ENCODE data around the gene ATRIP.

DNA sequence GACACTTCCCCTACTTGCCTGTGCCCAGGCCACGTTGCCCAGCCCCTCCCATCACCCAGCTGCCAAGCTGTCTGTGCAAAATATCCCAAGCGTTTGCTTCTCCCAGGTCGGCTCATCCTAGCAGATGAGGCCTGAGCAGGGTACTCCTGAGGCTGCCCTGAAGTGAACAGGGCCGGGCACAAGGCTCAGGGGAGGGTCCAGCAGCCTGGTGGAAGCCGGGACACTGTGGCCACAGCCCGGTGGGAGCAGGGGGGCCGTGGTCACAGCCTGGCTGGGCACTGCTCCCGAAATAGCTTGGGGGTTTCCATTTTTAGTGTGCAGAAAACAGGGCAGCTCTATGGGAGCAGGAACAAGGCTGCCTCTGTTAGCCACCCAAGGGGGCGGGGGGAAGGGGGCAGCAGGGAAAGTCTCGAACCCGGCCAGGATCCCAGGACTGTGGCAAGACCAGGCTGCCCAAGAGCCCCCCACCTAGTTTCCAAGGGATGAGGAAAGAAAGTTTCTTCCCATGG lies 20.1 kb upstream of the ATRIP start:
- TF ChIP-seq, protein P1, sequence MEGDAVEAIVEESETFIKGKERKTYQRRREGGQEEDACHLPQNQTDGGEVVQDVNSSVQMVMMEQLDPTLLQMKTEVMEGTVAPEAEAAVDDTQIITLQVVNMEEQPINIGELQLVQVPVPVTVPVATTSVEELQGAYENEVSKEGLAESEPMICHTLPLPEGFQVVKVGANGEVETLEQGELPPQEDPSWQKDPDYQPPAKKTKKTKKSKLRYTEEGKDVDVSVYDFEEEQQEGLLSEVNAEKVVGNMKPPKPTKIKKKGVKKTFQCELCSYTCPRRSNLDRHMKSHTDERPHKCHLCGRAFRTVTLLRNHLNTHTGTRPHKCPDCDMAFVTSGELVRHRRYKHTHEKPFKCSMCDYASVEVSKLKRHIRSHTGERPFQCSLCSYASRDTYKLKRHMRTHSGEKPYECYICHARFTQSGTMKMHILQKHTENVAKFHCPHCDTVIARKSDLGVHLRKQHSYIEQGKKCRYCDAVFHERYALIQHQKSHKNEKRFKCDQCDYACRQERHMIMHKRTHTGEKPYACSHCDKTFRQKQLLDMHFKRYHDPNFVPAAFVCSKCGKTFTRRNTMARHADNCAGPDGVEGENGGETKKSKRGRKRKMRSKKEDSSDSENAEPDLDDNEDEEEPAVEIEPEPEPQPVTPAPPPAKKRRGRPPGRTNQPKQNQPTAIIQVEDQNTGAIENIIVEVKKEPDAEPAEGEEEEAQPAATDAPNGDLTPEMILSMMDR (IDR thresholded peaks at IDR 0.05) = no peak
- TF ChIP-seq POLR2AphosphoS5 (IDR thresholded peaks at IDR 0.05) (no peak), EP300 (IDR thresholded peaks at IDR 0.05) (no peak)

Data from upper lobe of left lung (tissue), 4 donors.